Measurements from ENCODE around the gene PPP3CA. TPM values are rescaled to one million over a fixed set of nuclear protein-coding genes. Genes with fewer than 3 reads are reported as not detected.

PPP3CA gene
- total RNA-seq, 1 donor from 2014 or later, result 38.4 TPM

DNA sequence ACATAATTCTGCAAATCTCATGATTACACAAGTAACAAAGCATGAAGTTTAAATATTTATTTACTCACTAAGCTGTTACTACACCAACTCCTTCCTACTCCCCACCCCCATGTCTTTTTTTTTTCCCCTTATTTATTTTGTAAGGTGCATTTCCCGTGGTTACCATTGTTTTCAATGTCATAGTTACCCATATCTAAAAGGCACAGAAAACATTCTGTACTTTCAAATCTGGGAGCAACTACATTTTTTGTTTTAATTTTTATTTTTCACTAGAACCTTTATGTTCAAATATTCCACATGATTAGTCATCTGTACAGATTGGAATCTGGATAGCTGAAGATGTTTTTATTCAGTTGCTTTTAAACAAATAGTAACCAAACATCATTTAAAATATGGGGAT is 62.8 kb downstream of the PPP3CA start:
- H3K27me3 Mint-ChIP-seq (ENCODE audit: insufficient read depth, low read depth), result no peaks in the 10 kb centered on the region
- Histone ChIP-seq H2AFZ (replicated peaks) (no peak overlapping the region), H3K79me2 (ENCODE audit: low read depth) (peaks cover 39% of the 10 kb centered on the region), H3K27me3 (no peaks in the 10 kb centered on the region), H3K4me1 (peaks cover 30% of the 10 kb centered on the region), H4K20me1 (ENCODE audit: low read depth) (peaks cover 4% of the 10 kb centered on the region), H3K4me2 (no peak overlapping the region), H3F3A (ENCODE audit: low read depth) (peaks cover 5% of the 10 kb centered on the region), H3K9me3 (ENCODE audit: low read depth) (no peaks in the 10 kb centered on the region), H3K4me3 (no peak overlapping the region), H3K36me3 (no peaks in the 10 kb centered on the region), H3K27ac (no peak overlapping the region), H3K9ac (no peak overlapping the region)
- no peak for TF ChIP-seq EZH2phosphoT487 (IDR thresholded peaks at IDR 0.05)
- TF ChIP-seq, protein P1, sequence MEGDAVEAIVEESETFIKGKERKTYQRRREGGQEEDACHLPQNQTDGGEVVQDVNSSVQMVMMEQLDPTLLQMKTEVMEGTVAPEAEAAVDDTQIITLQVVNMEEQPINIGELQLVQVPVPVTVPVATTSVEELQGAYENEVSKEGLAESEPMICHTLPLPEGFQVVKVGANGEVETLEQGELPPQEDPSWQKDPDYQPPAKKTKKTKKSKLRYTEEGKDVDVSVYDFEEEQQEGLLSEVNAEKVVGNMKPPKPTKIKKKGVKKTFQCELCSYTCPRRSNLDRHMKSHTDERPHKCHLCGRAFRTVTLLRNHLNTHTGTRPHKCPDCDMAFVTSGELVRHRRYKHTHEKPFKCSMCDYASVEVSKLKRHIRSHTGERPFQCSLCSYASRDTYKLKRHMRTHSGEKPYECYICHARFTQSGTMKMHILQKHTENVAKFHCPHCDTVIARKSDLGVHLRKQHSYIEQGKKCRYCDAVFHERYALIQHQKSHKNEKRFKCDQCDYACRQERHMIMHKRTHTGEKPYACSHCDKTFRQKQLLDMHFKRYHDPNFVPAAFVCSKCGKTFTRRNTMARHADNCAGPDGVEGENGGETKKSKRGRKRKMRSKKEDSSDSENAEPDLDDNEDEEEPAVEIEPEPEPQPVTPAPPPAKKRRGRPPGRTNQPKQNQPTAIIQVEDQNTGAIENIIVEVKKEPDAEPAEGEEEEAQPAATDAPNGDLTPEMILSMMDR (IDR thresholded peaks at IDR 0.05), result no peak
- TF ChIP-seq EZH2 (IDR thresholded peaks at IDR 0.05), result no peak
- no peak for DNase-seq (ENCODE audit: low spot score)
- H3K27ac Mint-ChIP-seq, result no peak overlapping the region
- H3K4me1 Mint-ChIP-seq, result peaks cover 9% of the 10 kb centered on the region
- H3K9me3 Mint-ChIP-seq, result no peaks in the 10 kb centered on the region
- H3K4me3 Mint-ChIP-seq, result no peak overlapping the region
- no peaks in the 10 kb centered on the region for H3K36me3 Mint-ChIP-seq

DNA sequence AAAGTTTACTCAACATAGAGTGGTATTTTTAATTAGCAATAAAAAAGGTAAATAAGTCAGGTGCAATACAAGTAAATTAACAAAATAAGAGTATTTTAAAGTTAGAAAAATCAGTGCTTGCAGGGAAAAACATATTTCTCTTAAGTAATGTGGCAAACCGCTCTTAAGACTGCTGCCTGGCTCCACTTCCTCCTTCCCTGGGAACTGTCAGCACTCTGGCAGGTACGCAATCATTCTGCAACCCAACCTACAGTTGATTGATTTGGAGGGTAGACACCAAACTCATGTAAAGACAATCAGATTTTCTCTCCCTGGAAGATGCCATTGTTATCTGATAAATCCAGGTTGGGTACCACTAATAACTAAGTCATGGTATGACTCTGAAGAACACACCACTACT is 63.9 kb downstream of the PPP3CA start:
- Mint-ChIP-seq H3K36me3 (no peaks in the 10 kb centered on the region), H3K9me3 (no peaks in the 10 kb centered on the region), H3K4me3 (no peak overlapping the region), H3K27ac (no peak overlapping the region), H3K4me1 (peaks cover 9% of the 10 kb centered on the region), H3K27me3 (ENCODE audit: insufficient read depth, low read depth) (no peaks in the 10 kb centered on the region)
- H3K36me3 ChIP-seq, result no peaks in the 10 kb centered on the region
- H2AFZ ChIP-seq (replicated peaks), result no peak overlapping the region
- H3K27me3 ChIP-seq, result no peaks in the 10 kb centered on the region
- H3F3A ChIP-seq (ENCODE audit: low read depth), result peaks cover 5% of the 10 kb centered on the region
- H3K4me1 ChIP-seq, result peaks cover 24% of the 10 kb centered on the region
- H3K9ac ChIP-seq, result no peak overlapping the region
- no peak overlapping the region for H3K4me2 ChIP-seq
- H3K9me3 ChIP-seq (ENCODE audit: low read depth), result no peaks in the 10 kb centered on the region
- TF ChIP-seq, protein P1 (IDR thresholded peaks at IDR 0.05), result no peak
- TF ChIP-seq EZH2phosphoT487 (IDR thresholded peaks at IDR 0.05) (no peak), EZH2 (IDR thresholded peaks at IDR 0.05) (no peak)
- no peak overlapping the region for H3K4me3 ChIP-seq
- H3K79me2 ChIP-seq (ENCODE audit: low read depth), result peaks cover 39% of the 10 kb centered on the region
- no peak for DNase-seq (ENCODE audit: low spot score)
- H3K27ac ChIP-seq, result no peak overlapping the region
- peaks cover 4% of the 10 kb centered on the region for H4K20me1 ChIP-seq (ENCODE audit: low read depth)

DNA sequence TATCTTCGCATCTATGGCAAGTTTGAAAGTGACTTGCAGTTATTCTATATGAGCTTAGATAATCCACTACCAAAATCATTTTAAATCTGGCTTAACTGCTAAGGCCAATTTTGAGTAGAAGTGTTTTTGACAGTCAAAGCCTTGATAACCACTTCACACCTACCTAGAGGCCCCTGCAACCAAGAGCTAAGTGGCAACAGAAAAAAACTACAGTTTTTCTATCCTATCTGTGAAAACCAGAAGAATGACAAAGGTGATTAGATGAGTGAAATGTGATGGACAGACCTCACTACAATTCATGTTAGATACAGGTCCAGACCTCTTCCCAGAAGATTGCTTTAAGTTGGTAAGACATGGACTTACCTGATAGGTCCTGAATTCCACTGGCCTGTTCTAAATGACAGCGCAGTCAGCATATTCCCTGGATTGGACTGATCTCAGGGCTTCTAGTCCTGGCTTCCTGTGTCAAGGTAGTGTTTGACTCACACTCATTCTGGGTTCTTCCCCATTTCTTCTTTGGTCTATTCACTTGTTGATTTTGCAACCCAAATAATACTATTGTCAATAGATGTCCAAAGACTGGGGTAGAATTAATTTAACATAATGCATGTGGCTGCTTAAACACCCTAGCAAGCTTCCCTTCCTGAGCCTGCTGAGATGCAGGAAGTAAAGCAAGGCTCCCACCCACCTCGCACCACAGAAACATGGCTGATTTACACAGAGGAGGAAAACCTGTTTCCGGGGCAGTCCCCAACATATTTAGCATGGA is 65.1 kb downstream of the PPP3CA start:
- H3K27ac ChIP-seq, result no peak overlapping the region
- no peak overlapping the region for H3K4me3 Mint-ChIP-seq
- H3K4me1 Mint-ChIP-seq, result peaks cover 2% of the 10 kb centered on the region
- no peak for TF ChIP-seq EZH2phosphoT487 (IDR thresholded peaks at IDR 0.05)
- TF ChIP-seq, protein P1 (IDR thresholded peaks at IDR 0.05), result no peak
- no peak for TF ChIP-seq EZH2 (IDR thresholded peaks at IDR 0.05)
- H3K9me3 ChIP-seq (ENCODE audit: low read depth), result no peaks in the 10 kb centered on the region
- H3K4me1 ChIP-seq, result peaks cover 19% of the 10 kb centered on the region
- no peaks in the 10 kb centered on the region for H3K36me3 Mint-ChIP-seq
- no peak overlapping the region for H3K9ac ChIP-seq
- no peak overlapping the region for H3K4me3 ChIP-seq
- H4K20me1 ChIP-seq (ENCODE audit: low read depth), result peaks cover 4% of the 10 kb centered on the region
- H3K27me3 Mint-ChIP-seq (ENCODE audit: insufficient read depth, low read depth), result no peaks in the 10 kb centered on the region
- no peaks in the 10 kb centered on the region for H3K27me3 ChIP-seq
- H3K27ac Mint-ChIP-seq, result no peak overlapping the region
- no peak overlapping the region for H2AFZ ChIP-seq (replicated peaks)
- no peaks in the 10 kb centered on the region for H3K9me3 Mint-ChIP-seq
- peaks cover 5% of the 10 kb centered on the region for H3F3A ChIP-seq (ENCODE audit: low read depth)
- H3K79me2 ChIP-seq (ENCODE audit: low read depth), result peaks cover 28% of the 10 kb centered on the region
- no peak for DNase-seq (ENCODE audit: low spot score)
- no peaks in the 10 kb centered on the region for H3K36me3 ChIP-seq
- no peak overlapping the region for H3K4me2 ChIP-seq

Data from neural progenitor cell (in vitro differentiated cells).